ENCODE data around the gene COL8A1.

DNA sequence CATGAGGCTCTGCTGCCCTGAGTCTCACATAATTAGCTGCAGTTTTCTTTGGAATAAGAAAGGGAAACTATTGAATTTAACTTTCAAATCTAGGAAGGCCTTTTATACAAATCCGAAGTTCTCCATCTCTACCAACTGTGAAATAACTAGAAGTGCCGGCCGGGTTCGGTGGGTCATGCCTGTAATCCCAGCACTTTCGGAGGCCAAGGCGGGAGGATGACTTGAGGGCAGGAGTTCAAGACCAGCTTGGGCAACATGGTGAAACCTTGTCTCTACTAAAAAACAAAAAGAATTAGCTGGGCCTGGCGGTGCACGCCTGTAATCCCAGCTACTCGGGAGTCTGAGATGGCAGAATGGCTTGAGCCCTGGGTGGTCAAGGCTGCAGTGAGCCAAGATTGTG, 43.6 kb downstream of the COL8A1 start:
- TF ChIP-seq EZH2 (IDR thresholded peaks at IDR 0.05; ENCODE audit: low read depth) = no peak
- TF ChIP-seq, protein P1, sequence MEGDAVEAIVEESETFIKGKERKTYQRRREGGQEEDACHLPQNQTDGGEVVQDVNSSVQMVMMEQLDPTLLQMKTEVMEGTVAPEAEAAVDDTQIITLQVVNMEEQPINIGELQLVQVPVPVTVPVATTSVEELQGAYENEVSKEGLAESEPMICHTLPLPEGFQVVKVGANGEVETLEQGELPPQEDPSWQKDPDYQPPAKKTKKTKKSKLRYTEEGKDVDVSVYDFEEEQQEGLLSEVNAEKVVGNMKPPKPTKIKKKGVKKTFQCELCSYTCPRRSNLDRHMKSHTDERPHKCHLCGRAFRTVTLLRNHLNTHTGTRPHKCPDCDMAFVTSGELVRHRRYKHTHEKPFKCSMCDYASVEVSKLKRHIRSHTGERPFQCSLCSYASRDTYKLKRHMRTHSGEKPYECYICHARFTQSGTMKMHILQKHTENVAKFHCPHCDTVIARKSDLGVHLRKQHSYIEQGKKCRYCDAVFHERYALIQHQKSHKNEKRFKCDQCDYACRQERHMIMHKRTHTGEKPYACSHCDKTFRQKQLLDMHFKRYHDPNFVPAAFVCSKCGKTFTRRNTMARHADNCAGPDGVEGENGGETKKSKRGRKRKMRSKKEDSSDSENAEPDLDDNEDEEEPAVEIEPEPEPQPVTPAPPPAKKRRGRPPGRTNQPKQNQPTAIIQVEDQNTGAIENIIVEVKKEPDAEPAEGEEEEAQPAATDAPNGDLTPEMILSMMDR (conservative IDR thresholded peaks at IDR 0.05) = no peak

Measured in PC-9 (cell line).